VCaP (cell line): ENCODE measurements around the gene POLR1A.
"Not testable (repeated sequence)": the region's sequence is repeated elsewhere in the genome, so short reads cannot be mapped to it uniquely, and the experiment has no call there.

ENCODE experiments used
- H3K27ac ChIP-seq: fragments of 450-650 bp; 2 replicates; pipeline ENCODE4 v1.5.1; 2017
- CTCF ChIP-seq: fragments of 450-650 bp; conservative IDR thresholded peaks from 2 replicates; pipeline ENCODE4 v1.5.1; 2017; ENCODE audit warnings: mild to moderate bottlenecking, moderate library complexity

The POLR1A gene

GRCh38 chr2:85994897-85995647, 110.6 kb downstream of the POLR1A start:
- no peak for TF ChIP-seq CTCF
- no peak overlapping the region for H3K27ac ChIP-seq

GRCh38 chr2:85994421-85994777, 111.3 kb downstream of the POLR1A start:
- no peak for TF ChIP-seq CTCF
- H3K27ac ChIP-seq, result no peak overlapping the region

- H3K27ac ChIP-seq, result no peak overlapping the region
- TF ChIP-seq CTCF, result no peak
These were observed 113.1 kb downstream of the POLR1A start for GRCh38 chr2:85992611-85993010.

GRCh38 chr2:85992053-85992452, 113.6 kb downstream of the POLR1A start:
- not testable (repeated sequence) for H3K27ac ChIP-seq

GRCh38 chr2:85990084-85990483, 115.6 kb downstream of the POLR1A start:
- H3K27ac ChIP-seq, result no peak overlapping the region
- TF ChIP-seq CTCF, result no peak

GRCh38 chr2:85989288-85989865, 116.3 kb downstream of the POLR1A start:
- no peak overlapping the region for H3K27ac ChIP-seq
- no peak for TF ChIP-seq CTCF

GRCh38 chr2:85988914-85989270, 116.8 kb downstream of the POLR1A start:
- TF ChIP-seq CTCF, result no peak
- H3K27ac ChIP-seq, result no peak overlapping the region

- TF ChIP-seq CTCF, result no peak
- H3K27ac ChIP-seq, result no peak overlapping the region
These were observed 117.3 kb downstream of the POLR1A start for GRCh38 chr2:85988175-85988913.
